ENCODE results near the gene CD3E. TPM values are rescaled to one million over a fixed set of nuclear protein-coding genes. Genes with fewer than 3 reads are reported as not detected.

The CD3E gene
- total RNA-seq, 2 donors from 2014 or later, result 0.99 to 3.1 TPM

DNA sequence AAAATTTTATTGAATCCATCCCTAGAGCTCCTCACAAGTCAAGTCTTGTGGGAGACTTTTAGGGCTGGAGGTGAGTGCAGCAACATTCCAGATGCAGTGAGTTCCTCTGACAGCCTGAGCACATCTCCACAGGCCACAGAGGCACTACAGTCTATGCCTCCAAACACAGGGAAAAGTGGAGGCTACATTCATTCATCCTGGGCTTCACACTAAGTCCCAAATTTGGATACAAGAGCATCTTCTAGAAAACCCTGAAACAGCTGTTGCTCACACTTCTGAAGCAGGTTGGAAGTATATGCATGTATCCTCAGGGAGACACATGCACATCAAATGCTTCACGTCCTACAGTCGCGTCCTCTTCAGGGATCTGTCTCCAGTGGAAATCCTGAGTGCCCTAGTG lies 36.7 kb downstream of the CD3E start:
- H3K36me3 ChIP-seq (replicated peaks in 1 of 2; ENCODE audit: insufficient read depth in 1 of 2, low read depth in 2 of 2), result no peaks in the 10 kb centered on the region
- H3K4me3 ChIP-seq, result no peak overlapping the region
- no peaks in the 10 kb centered on the region for H3K4me1 ChIP-seq
- no peaks in the 10 kb centered on the region for H3K9me3 ChIP-seq
- TF ChIP-seq, protein P1, sequence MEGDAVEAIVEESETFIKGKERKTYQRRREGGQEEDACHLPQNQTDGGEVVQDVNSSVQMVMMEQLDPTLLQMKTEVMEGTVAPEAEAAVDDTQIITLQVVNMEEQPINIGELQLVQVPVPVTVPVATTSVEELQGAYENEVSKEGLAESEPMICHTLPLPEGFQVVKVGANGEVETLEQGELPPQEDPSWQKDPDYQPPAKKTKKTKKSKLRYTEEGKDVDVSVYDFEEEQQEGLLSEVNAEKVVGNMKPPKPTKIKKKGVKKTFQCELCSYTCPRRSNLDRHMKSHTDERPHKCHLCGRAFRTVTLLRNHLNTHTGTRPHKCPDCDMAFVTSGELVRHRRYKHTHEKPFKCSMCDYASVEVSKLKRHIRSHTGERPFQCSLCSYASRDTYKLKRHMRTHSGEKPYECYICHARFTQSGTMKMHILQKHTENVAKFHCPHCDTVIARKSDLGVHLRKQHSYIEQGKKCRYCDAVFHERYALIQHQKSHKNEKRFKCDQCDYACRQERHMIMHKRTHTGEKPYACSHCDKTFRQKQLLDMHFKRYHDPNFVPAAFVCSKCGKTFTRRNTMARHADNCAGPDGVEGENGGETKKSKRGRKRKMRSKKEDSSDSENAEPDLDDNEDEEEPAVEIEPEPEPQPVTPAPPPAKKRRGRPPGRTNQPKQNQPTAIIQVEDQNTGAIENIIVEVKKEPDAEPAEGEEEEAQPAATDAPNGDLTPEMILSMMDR (IDR thresholded peaks at IDR 0.05), result no peak
- no peak for TF ChIP-seq POLR2A (IDR thresholded peaks at IDR 0.05)
- DNase-seq, result no peak
- no peak for ATAC-seq
- no peaks in the 10 kb centered on the region for H3K27me3 ChIP-seq
- intact Hi-C loops (cut with DNase I), result no loop called here
- WGBS, 2 donors, result 80 to 87% methylated on average over 3 of the region's 3 CpGs
- no peak overlapping the region for H3K27ac ChIP-seq

DNA sequence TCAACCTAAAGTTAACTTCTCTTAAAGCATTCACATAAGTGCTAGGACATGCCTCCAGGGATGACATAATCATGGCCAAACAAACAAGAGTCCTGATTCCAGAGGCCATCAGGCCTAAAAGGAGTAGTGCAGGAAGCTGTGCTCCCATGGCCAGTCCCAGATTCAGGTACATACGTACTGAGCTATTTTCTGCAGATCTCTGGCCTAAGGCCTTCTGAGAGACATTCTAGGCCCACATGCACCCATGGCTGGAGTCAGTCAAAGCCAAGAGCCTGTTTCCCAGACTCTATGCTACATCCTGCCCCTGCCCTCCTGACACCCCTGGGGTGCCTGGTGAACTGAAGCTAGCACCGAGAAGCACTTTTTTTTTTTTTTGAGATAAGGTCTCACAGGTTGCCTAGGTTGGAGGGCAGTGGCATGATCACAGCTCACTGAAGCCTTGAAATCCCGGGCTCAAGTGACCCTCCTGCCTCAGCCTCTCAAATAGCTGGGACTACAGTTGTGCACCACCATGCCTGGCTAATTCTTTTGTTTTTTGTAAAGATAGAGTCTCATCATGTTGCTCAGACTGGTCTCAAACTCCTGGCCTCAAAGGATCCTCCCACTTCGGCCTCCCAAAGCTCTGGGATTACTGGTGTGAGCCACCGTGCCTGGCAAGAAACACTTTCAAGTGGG lies 37.4 kb downstream of the CD3E start:
- Histone ChIP-seq H3K4me3 (no peak overlapping the region), H3K27me3 (no peaks in the 10 kb centered on the region), H3K36me3 (replicated peaks in 1 of 2; ENCODE audit: insufficient read depth in 1 of 2, low read depth in 2 of 2) (no peaks in the 10 kb centered on the region), H3K4me1 (no peaks in the 10 kb centered on the region), H3K27ac (no peak overlapping the region), H3K9me3 (no peaks in the 10 kb centered on the region)
- DNase-seq (no peak), ATAC-seq (no peak)
- 73 to 75% methylated on average over 4 to 5 of the region's 5 CpGs for WGBS, 2 donors
- TF ChIP-seq POLR2A (IDR thresholded peaks at IDR 0.05), result no peak
- TF ChIP-seq, protein P1 (IDR thresholded peaks at IDR 0.05), result no peak
- intact Hi-C loops (cut with DNase I), result no loop called here

- no peak for DNase-seq
- Histone ChIP-seq H3K4me3 (no peak within 1 kb of the TSS), H3K36me3 (replicated peaks in 1 of 2; ENCODE audit: insufficient read depth in 1 of 2, low read depth in 2 of 2) (no peaks in the 10 kb centered on the region), H3K4me1 (no peaks in the 10 kb centered on the region), H3K27ac (no peak within 1 kb of the TSS), H3K27me3 (no peaks in the 10 kb centered on the region), H3K9me3 (no peaks in the 10 kb centered on the region)
- intact Hi-C loops (cut with DNase I), result no loop called here
- TF ChIP-seq POLR2A (IDR thresholded peaks at IDR 0.05), result no peak
- TF ChIP-seq, protein P1 (IDR thresholded peaks at IDR 0.05), result no peak
- 78 to 80% methylated on average over 12 to 13 of the region's 13 CpGs for WGBS, 2 donors
- ATAC-seq, result no peak
Measured at GRCh38 chr11:118342503-118343161, 38.1 kb downstream of the CD3E start, which contains the start of gene CD3D. CD3D (minus strand) TSS chr11:118342705; CDS start chr11:118342607, 98 bp downstream.

GRCh38 chr11:118343248-118343647 lies 38.7 kb downstream of the CD3E start:
- H3K9me3 ChIP-seq, result no peaks in the 10 kb centered on the region
- H3K27ac ChIP-seq, result no peak overlapping the region
- 59 to 77% methylated on average over 8 to 9 of the region's 9 CpGs for WGBS, 2 donors
- H3K4me1 ChIP-seq, result no peaks in the 10 kb centered on the region
- TF ChIP-seq, protein P1 (IDR thresholded peaks at IDR 0.05), result no peak
- no peak for TF ChIP-seq POLR2A (IDR thresholded peaks at IDR 0.05)
- intact Hi-C loops (cut with DNase I), result no loop called here
- no peak for DNase-seq
- no peak for ATAC-seq
- no peaks in the 10 kb centered on the region for H3K36me3 ChIP-seq (replicated peaks in 1 of 2; ENCODE audit: insufficient read depth in 1 of 2, low read depth in 2 of 2)
- no peak overlapping the region for H3K4me3 ChIP-seq
- H3K27me3 ChIP-seq, result no peaks in the 10 kb centered on the region

Data from body of pancreas (tissue), 4 donors.